Cortex of kidney (tissue), 1 donor: ENCODE data around the gene SVIL.
"Not testable (repeated sequence)": the region's sequence is repeated elsewhere in the genome, so short reads cannot be mapped to it uniquely, and the experiment has no call there.

Experiments
- DNase-seq: peaks from one replicate; lab custom pipeline; 2025; lab: John Stamatoyannopoulos, UW

Gene SVIL

GRCh38 chr10:29649561-29650551 lies 15.1 kb upstream of the SVIL start:
- DNase-seq, result no peak

- DNase-seq, result no peak
Measured at GRCh38 chr10:29648983-29649268, 14.2 kb upstream of the SVIL start.

DNA sequence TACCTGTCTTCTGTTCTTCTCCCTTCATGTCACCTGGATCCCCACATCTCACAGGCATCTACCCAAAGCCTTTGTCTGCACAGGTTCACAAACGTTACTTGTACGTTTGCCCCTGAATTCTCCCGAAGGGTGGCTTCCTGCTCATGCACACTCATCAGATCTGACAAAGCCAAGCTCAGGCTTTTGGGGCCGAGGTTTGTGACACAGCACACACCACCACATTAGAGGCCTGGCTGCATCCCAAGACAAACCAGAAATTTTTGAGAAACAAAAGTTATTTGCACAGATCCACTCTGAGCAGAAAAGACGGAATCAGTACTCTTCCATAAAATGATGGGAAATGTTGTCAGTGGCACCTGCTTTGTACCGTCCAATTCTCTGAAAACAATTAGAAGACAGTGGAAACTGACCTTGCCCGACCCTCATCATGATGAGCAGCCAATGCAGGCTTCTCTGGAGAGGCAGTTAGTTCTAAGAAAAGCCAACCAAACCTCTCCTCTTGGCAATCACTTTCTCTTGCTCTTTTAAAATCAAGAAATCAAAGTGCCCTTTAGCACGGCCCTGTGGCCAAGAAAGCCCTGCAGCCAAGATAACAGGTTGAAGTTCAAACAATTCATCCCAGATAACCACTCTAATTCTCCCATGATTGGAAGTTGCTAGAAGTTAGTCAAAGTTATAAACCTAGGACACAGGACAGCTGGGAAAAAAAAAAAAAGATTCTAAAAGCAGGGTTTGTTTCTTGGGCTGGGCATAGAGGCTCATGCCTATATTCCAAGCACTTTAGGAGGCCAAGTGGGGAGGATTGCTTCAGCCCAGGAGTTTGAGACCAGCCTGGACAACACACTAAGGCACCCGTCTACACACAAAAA lies 13.6 kb upstream of the SVIL start:
- no peak for DNase-seq

GRCh38 chr10:29647478-29647877 lies 12.7 kb upstream of the SVIL start:
- no peak for DNase-seq

DNA sequence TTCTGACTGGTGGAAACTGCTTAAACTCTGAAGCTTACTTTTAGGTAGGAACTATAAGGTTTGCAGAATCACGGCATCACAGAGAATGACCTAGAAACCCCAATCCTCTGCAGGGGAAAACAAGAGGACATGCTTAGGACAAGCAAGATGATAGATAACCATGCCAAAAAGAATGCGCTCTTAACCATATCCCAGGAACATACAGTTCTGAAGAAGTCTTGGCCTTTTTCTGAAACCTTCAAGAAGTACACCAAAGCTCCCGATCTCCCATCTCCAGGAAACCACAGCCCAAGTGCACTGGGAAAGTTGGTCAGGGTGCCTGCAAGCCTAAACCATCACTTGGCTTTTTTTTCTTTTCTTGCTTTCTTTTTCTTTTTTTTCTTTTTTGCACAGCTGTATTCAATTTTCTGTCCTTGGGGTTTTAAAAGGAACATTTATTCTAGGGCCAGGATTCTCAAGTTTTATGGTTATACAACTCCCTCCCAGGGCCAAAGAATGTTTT lies 12.2 kb upstream of the SVIL start:
- DNase-seq, result no peak

DNA sequence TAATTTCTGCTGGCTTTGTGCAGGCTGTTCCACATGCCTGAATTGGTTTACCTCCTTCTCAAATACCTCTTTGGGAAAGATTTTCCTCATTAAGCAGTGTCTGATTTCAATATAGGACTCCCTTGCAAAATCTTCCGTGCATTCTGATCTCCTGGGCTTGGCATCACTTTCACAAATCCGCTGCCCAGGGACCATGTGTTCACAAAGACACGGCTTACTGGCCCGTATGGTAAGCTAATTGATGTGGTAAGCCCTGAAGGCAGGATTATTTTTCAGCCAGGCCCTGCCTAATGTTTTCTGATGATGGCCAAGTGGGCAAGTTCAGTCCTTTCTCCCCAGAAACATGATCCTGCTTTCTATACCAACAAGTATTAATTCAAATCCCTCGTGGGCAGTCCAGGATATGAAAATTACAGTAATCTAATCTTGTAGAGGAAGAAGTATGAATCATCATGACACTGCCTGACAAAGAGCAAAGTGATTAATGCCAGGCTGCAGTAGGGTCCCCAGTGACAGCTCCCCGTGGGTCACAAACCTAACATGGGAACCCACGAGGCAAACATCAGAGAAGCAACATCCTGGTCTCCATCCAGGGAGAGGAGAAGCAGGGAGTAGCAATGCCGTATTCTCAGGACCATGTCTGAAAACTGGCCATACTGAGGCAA lies 11.6 kb upstream of the SVIL start:
- no peak for DNase-seq

GRCh38 chr10:29643771-29644501 lies 9.2 kb upstream of the SVIL start:
- DNase-seq, result no peak

DNA sequence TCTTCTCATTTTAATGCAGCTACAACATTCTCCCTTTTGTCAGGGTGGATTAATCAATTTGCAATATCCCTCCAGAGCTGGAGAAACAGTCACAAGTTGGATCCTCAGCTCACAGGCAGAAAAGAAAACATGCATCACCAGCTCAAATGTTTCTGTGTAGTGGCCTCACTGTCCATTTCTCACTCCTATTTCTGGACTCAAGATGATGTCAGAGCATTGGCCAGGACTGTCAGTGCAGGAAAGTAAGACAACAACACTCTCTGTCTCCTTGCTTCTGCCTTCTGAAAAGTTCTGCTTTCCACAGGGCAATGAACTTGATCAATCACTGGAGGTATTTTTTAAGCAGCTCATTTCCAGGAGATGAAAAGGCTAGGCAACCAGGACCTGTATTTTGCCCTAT lies 8.2 kb upstream of the SVIL start:
- DNase-seq, result no peak

GRCh38 chr10:29637537-29637936 lies 2.8 kb upstream of the SVIL start:
- DNase-seq, result no peak

- no peak for DNase-seq
Measured at GRCh38 chr10:29636178-29636577, 1.4 kb upstream of the SVIL start.

- no peak for DNase-seq
Measured at GRCh38 chr10:29635711-29636144, 957 bp upstream of the SVIL start.

- DNase-seq, result no peak
Measured at GRCh38 chr10:29634105-29634504, 666 bp downstream of the SVIL start.

- no peak for DNase-seq
Measured at GRCh38 chr10:29631049-29631339, 3.8 kb downstream of the SVIL start.

GRCh38 chr10:29630205-29631048 lies 4.3 kb downstream of the SVIL start:
- no peak for DNase-seq

- DNase-seq, result no peak
Measured at GRCh38 chr10:29628912-29629526, 5.8 kb downstream of the SVIL start.

DNA sequence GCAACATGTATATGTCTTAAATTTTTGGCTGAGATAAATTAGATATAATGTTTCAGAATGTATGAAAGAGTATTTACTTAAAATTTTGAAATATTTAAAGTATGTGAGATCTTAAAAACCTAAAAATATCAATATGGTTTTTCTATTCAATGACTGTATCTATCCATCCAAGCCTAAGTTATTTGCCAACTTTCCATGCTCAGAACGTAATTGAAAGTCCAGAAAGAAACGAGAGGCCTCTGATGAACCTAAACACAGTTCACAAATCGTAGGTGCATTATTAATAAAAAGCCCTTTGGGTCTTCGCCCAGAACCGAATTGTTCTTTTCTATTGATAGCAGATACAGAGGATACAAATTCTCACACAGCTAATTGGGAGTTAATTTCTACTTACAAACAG lies 6.5 kb downstream of the SVIL start:
- no peak for DNase-seq

- no peak for DNase-seq
Measured at GRCh38 chr10:29627201-29628132, 7.3 kb downstream of the SVIL start.

- DNase-seq, result not testable (repeated sequence)
Measured at GRCh38 chr10:29624357-29624756, 10.4 kb downstream of the SVIL start.

DNA sequence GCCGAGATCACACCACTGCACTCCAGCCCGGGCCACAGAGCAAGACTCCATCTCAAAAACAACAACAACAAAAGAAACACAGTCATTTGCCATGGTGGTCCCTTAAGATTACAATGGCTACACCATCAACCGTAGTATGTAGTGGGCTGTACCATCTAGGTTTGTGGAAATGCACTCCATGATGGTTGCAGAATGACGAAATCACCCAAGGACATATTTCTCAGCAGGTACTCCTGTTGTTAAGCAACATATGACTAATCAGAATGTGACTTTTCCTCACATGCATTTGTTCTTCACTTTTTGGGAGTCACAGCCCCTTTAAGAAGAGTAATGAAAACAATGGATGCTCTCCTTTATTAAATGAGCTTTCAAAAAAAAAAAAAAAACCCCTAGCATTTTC lies 11.0 kb downstream of the SVIL start:
- DNase-seq, result no peak
